NCI-H1105 (cell line): Measurements from ENCODE around the gene SRPK3.

ENCODE experiments used
- DNase-seq: peaks from one replicate; lab custom pipeline; 2025; lab: John Stamatoyannopoulos, UW

SRPK3 gene

GRCh38 chrX:153784325-153784967 lies 3.6 kb downstream of the SRPK3 start:
- no peak for DNase-seq

DNA sequence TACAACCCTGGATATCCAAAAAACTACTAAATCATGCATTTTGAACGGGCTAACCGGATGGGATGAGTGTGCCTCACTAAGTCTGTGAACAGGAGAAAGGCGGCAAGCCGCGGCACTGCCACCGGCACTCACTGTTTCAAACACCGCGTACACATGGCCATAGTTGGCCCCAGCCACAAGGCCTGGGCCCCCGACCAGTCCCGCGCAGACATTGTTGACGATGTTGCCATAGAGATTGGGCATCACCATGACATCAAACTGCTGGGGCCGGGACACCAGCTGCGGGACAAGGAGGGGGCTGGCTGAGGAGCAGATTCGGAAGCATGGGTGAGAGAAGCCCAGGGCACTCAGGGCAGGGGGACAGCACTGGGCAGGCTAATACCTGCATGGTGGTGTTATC lies 5.8 kb downstream of the SRPK3 start:
- no peak for DNase-seq

DNA sequence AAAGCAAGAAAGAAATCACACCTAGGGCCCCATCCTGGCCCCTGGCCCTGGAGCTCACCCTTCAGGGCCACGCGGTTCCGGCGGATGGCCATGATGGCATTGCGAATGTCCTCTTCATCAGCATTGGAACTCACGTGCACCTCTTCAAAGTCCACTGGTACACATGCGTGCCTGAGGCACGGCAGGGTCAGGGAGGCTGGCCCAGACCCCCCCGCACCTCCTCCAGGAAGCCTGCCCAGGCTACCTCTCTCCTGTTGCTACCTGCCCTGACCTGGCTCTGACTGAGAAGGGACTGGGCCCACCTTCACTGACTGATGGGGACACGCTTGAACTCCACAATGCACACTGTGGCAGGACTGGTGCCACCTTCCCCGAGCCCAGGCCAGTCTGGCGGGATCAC lies 8.8 kb downstream of the SRPK3 start:
- no peak for DNase-seq

- DNase-seq: no peak
Measured at GRCh38 chrX:153791104-153791852, 10.4 kb downstream of the SRPK3 start.

DNA sequence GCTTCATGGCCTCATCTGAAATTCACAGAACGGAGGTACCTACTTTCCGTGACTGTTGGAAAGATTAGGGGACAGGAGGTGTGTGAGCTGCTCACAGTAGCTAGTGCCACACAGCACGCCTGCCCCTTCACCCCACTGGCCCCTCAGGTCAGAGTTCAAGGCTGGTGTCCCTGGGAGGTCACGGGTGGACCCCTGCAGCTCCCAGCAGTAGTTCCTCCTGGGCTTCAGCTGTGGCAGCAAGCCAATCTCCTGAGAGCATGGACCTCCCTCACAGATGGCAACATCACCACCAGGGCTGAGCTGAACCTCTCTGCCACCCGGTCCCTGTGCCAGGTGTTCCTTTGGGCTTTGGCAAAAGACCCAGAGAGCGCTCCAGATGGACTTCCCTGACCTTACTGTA lies 11.5 kb downstream of the SRPK3 start:
- DNase-seq: no peak

DNA sequence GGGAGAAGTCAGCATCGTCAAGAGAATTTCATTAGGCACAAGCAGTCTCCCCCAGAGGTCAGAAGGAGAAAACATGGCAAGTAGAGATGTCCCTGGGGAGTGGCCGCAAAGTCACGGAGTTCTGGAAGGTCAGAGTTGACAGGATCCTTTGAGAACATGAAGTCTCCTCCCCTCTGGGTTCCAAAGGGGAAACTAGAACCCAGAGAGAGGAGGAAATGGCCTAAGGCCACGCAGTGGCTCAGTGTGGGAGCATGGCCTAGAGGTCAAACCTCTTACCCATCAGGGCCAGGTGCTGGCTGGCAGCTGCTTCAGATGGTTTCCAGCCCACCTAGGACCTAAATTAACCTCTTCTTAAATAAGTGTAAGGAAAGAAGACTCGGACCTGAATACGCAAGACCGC lies 12.4 kb downstream of the SRPK3 start:
- no peak for DNase-seq

GRCh38 chrX:153794018-153794896 lies 13.4 kb downstream of the SRPK3 start, which contains the start of the genes IDH3G and SSR4:
IDH3G (minus strand) TSS chrX:153794375; CDS start chrX:153794326, 49 bp downstream.
SSR4 (plus strand) TSS chrX:153794668; CDS start chrX:153794688, 20 bp downstream.
- peak; percentile 98 for DNase-seq

GRCh38 chrX:153794897-153795816 lies 14.3 kb downstream of the SRPK3 start:
- no peak for DNase-seq

DNA sequence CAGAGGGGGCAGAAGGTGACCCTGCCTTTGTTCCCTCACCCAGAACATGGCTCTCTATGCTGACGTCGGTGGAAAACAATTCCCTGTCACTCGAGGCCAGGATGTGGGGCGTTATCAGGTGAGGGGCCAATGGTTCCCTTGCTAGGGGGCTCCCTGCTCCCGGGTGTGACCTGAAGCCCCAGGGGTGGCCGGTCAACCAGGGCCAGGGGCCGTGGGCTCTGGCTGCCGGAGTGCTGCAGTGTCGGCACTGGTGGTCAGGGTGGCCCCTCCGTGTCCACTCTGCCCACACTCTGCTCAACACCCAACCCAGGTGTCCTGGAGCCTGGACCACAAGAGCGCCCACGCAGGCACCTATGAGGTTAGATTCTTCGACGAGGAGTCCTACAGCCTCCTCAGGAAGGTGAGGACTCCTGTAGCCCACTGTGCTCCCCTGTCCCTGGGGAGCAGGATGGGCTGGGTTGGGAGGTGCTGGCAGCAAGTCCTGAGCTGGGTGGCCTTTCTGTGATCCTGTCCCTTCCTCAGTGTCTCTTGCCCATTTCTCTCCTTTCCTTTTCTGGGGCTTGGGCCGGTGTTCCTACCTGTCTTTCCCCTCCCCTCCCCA lies 16.7 kb downstream of the SRPK3 start:
- DNase-seq: no peak

DNA sequence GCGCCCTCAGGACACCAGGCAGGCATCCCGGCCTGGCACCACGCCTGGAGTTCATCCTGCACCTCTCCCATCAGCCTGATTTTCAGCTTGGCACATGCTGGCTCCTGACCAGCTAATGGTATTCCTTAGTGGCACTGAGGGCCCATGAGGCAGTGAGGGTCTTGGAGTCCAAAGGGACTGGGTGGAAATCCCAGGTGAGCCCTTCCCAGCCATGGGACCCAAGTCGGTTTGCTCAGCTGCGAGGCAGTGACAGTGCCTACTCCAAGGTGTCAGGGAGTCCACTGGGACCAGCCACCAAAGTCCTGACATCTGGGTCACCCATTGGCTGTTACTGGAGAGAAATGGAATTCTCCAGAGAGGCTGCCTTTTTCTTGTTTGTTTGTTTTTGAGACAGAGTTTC lies 18.5 kb downstream of the SRPK3 start:
- DNase-seq: no peak

DNA sequence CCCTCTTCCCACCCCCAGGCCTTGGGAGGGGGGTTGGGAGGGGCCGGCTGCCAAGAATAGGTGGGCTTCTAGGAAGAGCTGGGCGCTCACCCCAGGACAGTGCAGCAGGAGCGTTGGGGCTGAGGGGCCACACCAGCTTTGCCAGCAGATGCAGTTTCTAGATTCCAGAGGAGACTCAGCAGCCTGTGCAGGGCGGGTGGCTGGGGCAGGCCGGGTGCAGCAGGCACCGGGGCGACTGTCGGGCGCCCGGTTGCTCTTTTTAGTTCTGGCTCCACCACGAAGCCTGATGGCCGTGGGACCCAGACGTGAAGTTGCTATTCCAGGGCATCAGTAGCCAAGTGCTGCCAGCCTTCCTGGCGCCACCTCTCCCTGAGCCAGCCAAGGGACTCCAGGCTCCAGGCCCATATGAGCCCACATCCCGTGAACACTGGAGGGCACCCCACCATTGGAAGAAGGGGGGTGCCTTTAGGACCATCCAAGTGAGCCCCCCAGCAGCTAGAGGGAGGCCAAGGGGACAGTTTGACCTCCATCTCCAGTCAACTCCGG lies 19.4 kb downstream of the SRPK3 start:
- no peak for DNase-seq

DNA sequence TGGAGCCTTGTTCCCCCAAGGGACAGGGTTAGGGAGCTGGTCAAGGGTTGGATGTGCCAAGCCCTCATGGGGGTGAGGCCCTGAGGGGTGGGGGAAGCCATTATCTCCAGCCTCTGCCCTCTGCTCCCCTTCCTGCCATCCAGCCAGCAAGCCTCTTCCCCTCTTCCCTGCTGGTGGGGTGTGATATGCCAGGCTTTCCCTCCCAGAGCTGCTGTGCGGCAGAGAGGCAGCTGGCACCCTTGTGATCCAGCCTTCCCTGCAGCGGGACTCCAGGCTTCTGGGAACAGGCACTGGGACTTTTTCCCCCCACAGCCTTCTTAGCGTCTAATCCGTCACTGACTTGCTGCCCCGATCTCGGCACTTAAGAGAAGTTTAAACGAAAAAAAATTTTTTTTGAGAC lies 19.9 kb downstream of the SRPK3 start:
- no peak for DNase-seq

DNA sequence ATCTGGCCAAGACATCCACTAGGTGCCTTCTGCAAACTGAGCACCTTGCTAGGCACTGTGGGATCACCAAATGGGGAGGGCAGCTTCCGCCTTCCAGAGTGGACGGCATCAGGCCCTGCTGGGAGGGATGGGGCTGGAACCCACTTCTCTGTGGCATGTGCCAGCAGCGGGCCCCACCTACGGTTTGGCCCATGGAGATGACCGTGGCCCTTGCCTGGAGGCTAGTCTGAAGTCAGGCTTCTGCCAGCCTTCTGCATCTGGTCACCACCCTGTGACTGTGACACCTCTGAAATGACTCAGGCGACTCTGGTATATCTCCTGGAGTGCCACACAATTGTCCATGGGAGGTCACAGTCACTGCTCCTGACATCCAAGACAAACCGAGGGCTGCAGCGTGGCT lies 20.8 kb downstream of the SRPK3 start:
- no peak for DNase-seq

DNA sequence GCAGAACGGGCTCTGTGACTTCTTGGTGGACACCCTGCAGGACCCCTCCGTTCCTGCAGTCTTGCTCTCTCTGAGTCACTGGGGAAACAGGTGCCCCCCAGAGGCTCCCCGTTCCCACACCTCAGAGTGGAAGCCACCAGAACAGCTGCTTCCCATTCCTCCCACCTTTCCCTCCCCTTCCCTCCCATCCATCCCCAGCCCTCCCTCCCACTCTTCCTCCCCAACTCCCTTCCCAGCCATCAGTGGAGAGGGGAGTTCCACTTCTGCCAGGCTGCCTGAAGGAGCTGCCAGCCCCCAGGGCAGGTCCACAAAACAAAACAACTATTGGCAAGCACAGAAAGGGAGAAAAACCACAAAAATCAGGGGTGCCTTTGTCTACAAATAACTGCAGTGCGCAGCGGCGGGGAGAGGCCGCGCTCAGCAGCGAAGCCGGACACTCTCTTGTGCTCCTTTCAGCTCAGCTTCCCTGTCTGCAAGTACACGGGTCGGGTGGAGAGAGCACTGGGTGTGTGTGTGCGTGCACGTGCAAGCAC lies 21.7 kb downstream of the SRPK3 start:
- DNase-seq: no peak

- DNase-seq: no peak
Measured at GRCh38 chrX:153803211-153804099, 22.6 kb downstream of the SRPK3 start.

- no peak for DNase-seq
Measured at GRCh38 chrX:153804100-153804595, 23.3 kb downstream of the SRPK3 start.

- no peak for DNase-seq
Measured at GRCh38 chrX:153804621-153805020, 23.8 kb downstream of the SRPK3 start.

DNA sequence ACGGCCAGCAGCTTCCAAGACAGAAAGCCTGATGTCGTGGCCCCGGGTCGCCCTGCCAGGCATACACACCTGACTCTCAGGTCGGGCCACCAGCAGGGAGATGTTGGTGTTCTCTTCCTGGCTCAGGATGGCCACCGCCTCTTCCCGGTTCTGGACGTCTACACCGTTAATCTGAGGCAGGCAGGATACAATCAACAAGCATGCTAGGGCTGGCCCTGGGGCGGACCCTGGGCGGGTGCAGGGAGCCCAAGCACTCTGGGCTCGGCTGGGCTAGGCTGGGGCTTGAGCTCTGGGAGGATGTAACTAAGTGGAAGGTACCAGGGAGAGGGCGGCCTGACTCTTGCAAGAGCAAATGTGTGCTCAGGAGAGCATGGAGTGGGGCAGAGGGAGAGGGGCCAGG lies 24.6 kb downstream of the SRPK3 start:
- DNase-seq: no peak

GRCh38 chrX:153806999-153807575 lies 26.2 kb downstream of the SRPK3 start:
- no peak for DNase-seq
